PC-9 (cell line): ENCODE measurements around the gene SLC1A3. TPM values are rescaled to one million over a fixed set of nuclear protein-coding genes. Genes with fewer than 3 reads are reported as not detected.

ENCODE experiments used
- BruUV-seq: library from RNA; stranded (reverse); fragments of 400-500 nt; replicated peaks from 2 replicates; lab custom pipeline; 2021; lab: Mats Ljungman, UMichigan
- CTCF ChIA-PET: fragments of 300-600 bp; sonication (Branson Sonifier 250); formaldehyde crosslinking; loops from one replicate; lab custom pipeline; 2022; ENCODE audit warnings: antibody characterized with exemption; lab: Charles Lee
- POLR2A ChIA-PET: fragments of 300-600 bp; sonication (Branson Sonifier 250); formaldehyde crosslinking; loops from one replicate; lab custom pipeline; 2022; ENCODE audit warnings: antibody characterized with exemption; ENCODE audit not compliant: unreplicated experiment; lab: Charles Lee
- DNase-seq, 2 experiments: peaks; one replicate each; pipeline versions ENCODE4 v3.0.0 to v3.0.0-alpha.2; 2015 to 2022; ENCODE audit warnings: mixed read lengths in 1 of 2
- H2AFZ ChIP-seq: fragments of 200-600 bp; sonication (generic); 2 replicates; pipeline ENCODE4 v1.8.1; 2017; ENCODE audit warnings: antibody characterized with exemption
- H3F3A ChIP-seq: fragments of 200-600 bp; sonication (generic); 2 replicates; pipeline ENCODE4 v1.8.1; 2017; ENCODE audit warnings: antibody characterized with exemption, mild to moderate bottlenecking, low read depth; ENCODE audit not compliant: insufficient read depth
- H3K27ac ChIP-seq: fragments of 200-600 bp; sonication (generic); 2 replicates; pipeline ENCODE4 v1.6.1; 2016; ENCODE audit warnings: mixed run types
- H3K27me3 ChIP-seq: fragments of 200-600 bp; sonication (generic); 2 replicates; pipeline ENCODE4 v1.6.1; 2016; ENCODE audit warnings: low read depth, mixed run types; ENCODE audit not compliant: insufficient read depth
- H3K36me3 ChIP-seq: fragments of 200-600 bp; sonication (generic); 2 replicates; pipeline ENCODE4 v1.6.1; 2016; ENCODE audit warnings: low read depth, mixed run types
- H3K4me1 ChIP-seq: fragments of 200-600 bp; sonication (generic); replicated peaks from 2 replicates; pipeline ENCODE4 v1.6.1; 2016; ENCODE audit warnings: mixed run types; ENCODE audit not compliant: insufficient read depth
- H3K4me2 ChIP-seq: fragments of 200-600 bp; sonication (generic); 2 replicates; pipeline ENCODE4 v1.6.1; 2017; ENCODE audit warnings: mixed run types
- H3K4me3 ChIP-seq: fragments of 200-600 bp; sonication (generic); 2 replicates; pipeline ENCODE4 v1.6.1; 2016; ENCODE audit warnings: mixed run types
- H3K79me2 ChIP-seq: fragments of 200-600 bp; sonication (generic); 2 replicates; pipeline ENCODE4 v1.6.1; 2017; ENCODE audit warnings: low read depth, mixed run types
- H3K9me2 ChIP-seq: fragments of 200-600 bp; sonication (generic); 2 replicates; pipeline ENCODE4 v1.8.1; 2017; ENCODE audit warnings: mild to moderate bottlenecking; ENCODE audit not compliant: insufficient read depth
- H3K9me3 ChIP-seq: fragments of 200-600 bp; sonication (generic); 2 replicates; pipeline ENCODE4 v1.8.1; 2016; ENCODE audit warnings: low read depth; ENCODE audit not compliant: insufficient read depth
- H4K20me1 ChIP-seq: fragments of 200-600 bp; sonication (generic); 2 replicates; pipeline ENCODE4 v1.8.1; 2017; ENCODE audit not compliant: insufficient read depth
- EZH2 ChIP-seq: fragments of 200-600 bp; sonication (generic); IDR thresholded peaks from 2 replicates; pipeline ENCODE4 v1.8.0; 2017; ENCODE audit warnings: antibody characterized with exemption, low read depth
- intact Hi-C: fragments of 100-400 bp; cut with micrococcal nuclease; formaldehyde crosslinking; loops from one replicate; pipeline ENCODE4 v1.10.0; 2022; ENCODE audit not compliant: unreplicated experiment
- total RNA-seq: library from RNA; stranded (reverse); gene quantifications from 2 replicates; pipeline ENCODE4 v1.2.3, GENCODE V29; 2021
- TF ChIP-seq, protein P1 (sequence below): fragments of 200-600 bp; sonication (generic); conservative IDR thresholded peaks from 2 replicates; pipeline ENCODE4 v1.6.1; 2017; ENCODE audit warnings: mixed run types, antibody characterized with exemption, mild to moderate bottlenecking, moderate library complexity

Gene SLC1A3
- total RNA-seq, 1 experiment from 2014 or later = 0.24 TPM

DNA sequence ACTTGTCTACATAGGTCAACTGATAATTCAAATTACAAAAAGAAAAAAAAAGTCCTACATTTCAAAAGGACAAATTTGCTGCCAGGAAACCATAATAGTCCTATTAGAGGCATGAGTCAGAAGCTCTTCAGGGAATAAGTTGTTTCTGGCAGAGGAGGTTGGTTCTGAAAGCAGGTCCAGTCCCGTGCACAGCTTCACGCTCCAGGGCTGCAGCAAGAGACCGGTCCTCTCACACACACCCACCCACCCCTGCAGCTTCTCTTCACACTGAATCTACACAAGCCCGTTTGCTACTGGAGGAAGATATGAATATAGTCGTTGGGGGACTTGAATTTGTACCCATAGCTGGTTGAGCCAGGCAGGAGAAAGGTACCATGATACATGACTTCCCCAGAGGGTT, 36.9 kb upstream of the SLC1A3 start:
- Histone ChIP-seq H3K36me3 (no peaks in the 10 kb centered on the region), H3K4me1 (peaks cover 10% of the 10 kb centered on the region), H3K27me3 (no peaks in the 10 kb centered on the region), H2AFZ (no peak overlapping the region), H3K27ac (no peak overlapping the region), H4K20me1 (no peaks in the 10 kb centered on the region), H3F3A (no peaks in the 10 kb centered on the region), H3K4me3 (no peak overlapping the region), H3K4me2 (no peak overlapping the region), H3K9me3 (no peaks in the 10 kb centered on the region), H3K9me2 (no peaks in the 10 kb centered on the region), H3K79me2 (no peaks in the 10 kb centered on the region)
- no peak for DNase-seq
- TF ChIP-seq EZH2 = no peak
- TF ChIP-seq, protein P1, sequence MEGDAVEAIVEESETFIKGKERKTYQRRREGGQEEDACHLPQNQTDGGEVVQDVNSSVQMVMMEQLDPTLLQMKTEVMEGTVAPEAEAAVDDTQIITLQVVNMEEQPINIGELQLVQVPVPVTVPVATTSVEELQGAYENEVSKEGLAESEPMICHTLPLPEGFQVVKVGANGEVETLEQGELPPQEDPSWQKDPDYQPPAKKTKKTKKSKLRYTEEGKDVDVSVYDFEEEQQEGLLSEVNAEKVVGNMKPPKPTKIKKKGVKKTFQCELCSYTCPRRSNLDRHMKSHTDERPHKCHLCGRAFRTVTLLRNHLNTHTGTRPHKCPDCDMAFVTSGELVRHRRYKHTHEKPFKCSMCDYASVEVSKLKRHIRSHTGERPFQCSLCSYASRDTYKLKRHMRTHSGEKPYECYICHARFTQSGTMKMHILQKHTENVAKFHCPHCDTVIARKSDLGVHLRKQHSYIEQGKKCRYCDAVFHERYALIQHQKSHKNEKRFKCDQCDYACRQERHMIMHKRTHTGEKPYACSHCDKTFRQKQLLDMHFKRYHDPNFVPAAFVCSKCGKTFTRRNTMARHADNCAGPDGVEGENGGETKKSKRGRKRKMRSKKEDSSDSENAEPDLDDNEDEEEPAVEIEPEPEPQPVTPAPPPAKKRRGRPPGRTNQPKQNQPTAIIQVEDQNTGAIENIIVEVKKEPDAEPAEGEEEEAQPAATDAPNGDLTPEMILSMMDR = no peak
- intact Hi-C loops = no loop called here
- CTCF ChIA-PET = no interaction called here
- POLR2A ChIA-PET = no interaction called here
- BruUV-seq = no TSS peak

DNA sequence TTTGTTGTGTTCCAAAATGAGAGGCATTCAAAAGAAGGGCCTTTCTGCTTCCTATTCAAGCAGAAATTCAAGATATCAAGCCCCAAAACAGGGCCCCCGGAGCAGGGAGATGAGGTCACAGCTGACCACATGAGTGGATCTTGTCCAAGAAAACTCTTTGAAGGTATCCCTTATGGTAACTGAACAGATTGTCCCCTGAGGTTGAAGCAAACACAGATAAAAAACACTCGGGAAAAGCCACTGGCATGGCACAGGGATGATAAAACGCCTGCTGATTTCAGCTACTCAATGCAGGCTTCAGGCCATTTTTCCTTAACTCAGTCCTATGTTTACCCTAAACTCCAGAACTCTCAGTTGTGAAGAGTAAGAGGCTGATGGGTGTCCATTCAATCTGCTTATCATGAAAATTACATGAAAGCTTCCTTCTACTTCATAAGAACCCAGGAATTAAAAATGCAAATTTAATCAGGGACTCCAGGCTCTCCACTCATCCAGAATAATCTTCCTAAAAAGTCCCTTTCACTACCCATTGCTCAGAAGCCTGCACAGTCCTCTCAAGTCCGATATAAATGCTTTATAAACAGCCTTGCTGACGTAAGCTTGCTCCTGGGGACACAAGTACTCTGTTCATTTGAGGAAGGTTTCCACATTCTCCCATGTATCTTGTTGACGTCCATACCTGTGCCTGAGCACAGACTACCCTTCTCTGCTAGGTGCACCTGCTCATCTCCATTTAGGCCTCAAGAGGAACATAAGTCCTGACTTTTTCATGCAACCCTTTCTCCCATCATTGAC, 35.9 kb upstream of the SLC1A3 start:
- BruUV-seq = no TSS peak
- intact Hi-C loops = no loop called here
- CTCF ChIA-PET = no interaction called here

DNA sequence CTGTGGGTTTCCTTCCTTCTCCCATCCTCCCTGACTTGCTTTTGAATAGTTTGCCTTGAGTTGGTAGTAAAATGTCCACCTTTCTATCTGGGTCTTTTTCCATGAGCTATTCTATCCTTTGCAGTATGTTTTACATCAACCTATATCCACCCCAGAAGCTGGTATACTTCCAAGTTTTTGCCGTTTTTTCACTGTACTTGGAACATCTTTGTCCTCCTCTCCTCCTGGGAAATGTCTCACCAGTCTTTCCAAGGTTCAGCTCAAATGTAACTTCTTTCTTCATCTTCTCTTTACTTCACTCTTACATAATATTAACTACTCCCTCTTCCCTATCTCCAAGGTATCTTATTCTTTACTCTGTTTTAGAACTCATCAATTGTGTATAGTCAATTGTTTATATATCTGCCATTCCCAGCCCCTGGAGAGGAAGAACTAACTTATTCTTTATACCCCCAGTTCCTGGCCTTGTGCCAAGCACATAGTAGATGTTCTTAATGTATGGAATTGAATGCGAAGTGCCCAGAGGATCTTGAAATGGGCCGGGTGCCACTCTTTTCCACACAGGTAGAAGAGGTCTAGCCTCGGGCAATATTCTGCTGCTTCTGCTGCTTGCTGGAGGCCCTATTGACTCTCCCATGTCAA, 34.9 kb upstream of the SLC1A3 start:
- H3K4me2 ChIP-seq = no peak overlapping the region
- no peaks in the 10 kb centered on the region for H3K27me3 ChIP-seq
- no peak overlapping the region for H2AFZ ChIP-seq
- CTCF ChIA-PET = no interaction called here
- no peaks in the 10 kb centered on the region for H3K79me2 ChIP-seq
- DNase-seq = no peak
- H4K20me1 ChIP-seq = no peaks in the 10 kb centered on the region
- TF ChIP-seq, protein P1 = no peak
- TF ChIP-seq EZH2 = no peak
- H3K4me3 ChIP-seq = no peak overlapping the region
- 0 out of 2 replicates have a peak, but pooled peaks cover 4% of the 10 kb centered on the region for H3F3A ChIP-seq
- no peaks in the 10 kb centered on the region for H3K36me3 ChIP-seq
- 0 out of 2 replicates have a peak, but pooled peaks cover 3% of the 10 kb centered on the region for H3K9me3 ChIP-seq
- no peaks in the 10 kb centered on the region for H3K9me2 ChIP-seq
- intact Hi-C loops = no loop called here
- H3K4me1 ChIP-seq = peaks cover 13% of the 10 kb centered on the region
- no peak overlapping the region for H3K27ac ChIP-seq
- POLR2A ChIA-PET = no interaction called here
- no TSS peak for BruUV-seq

More for the DNA sequence above, 35.9 kb upstream of the SLC1A3 start:
- Histone ChIP-seq H3K4me3 (no peak overlapping the region), H3K4me1 (peaks cover 12% of the 10 kb centered on the region), H3K4me2 (no peak overlapping the region), H3K9me3 (0 out of 2 replicates have a peak, but pooled peaks cover 3% of the 10 kb centered on the region), H3K79me2 (no peaks in the 10 kb centered on the region), H4K20me1 (no peaks in the 10 kb centered on the region), H3F3A (0 out of 2 replicates have a peak, but pooled peaks cover 4% of the 10 kb centered on the region), H3K27me3 (no peaks in the 10 kb centered on the region), H3K36me3 (no peaks in the 10 kb centered on the region), H2AFZ (no peak overlapping the region), H3K27ac (no peak overlapping the region), H3K9me2 (no peaks in the 10 kb centered on the region)
- TF ChIP-seq, protein P1 = no peak
- POLR2A ChIA-PET = no interaction called here
- no peak for DNase-seq
